Panc1 (cell line): ENCODE measurements around the gene OSBPL9. TPM values are rescaled to one million over a fixed set of nuclear protein-coding genes. Genes with fewer than 3 reads are reported as not detected.

Source experiments
- ATAC-seq: fragments of 200-7000 bp; cut with Tn5 transposase; 2 replicates; pipeline ENCODE4 v1.9.1; 2020; ENCODE audit warnings: mild to moderate bottlenecking, moderate library complexity
- BruUV-seq: library from RNA; stranded (reverse); fragments of 400-500 nt; replicated peaks from 2 replicates; lab custom pipeline; 2021; lab: Mats Ljungman, UMichigan
- CTCF ChIA-PET: fragments of 300-600 bp; sonication (Branson Sonifier 250); formaldehyde crosslinking; loops from one replicate; lab custom pipeline; 2022; ENCODE audit warnings: antibody characterized with exemption; lab: Charles Lee
- POLR2A ChIA-PET: fragments of 300-600 bp; sonication (Branson Sonifier 250); formaldehyde crosslinking; loops from one replicate; lab custom pipeline; 2022; ENCODE audit warnings: antibody characterized with exemption; lab: Charles Lee
- DNase-seq: peaks from one replicate; pipeline ENCODE4 v3.0.0-alpha.2; 2010; ENCODE audit warnings: low read depth, low spot score
- H3K27ac ChIP-seq: 2 replicates; pipeline ENCODE4 v1.5.1; 2011; ENCODE audit warnings: mild to moderate bottlenecking, low read length, inconsistent platforms
- H3K27me3 ChIP-seq: fragments of 200-500 bp; sonication (Bioruptor generic); 2 replicates; pipeline ENCODE4 v1.6.0; 2014; ENCODE audit warnings: low read length, inconsistent platforms; ENCODE audit not compliant: control insufficient read depth, insufficient read depth
- H3K36me3 ChIP-seq: fragments of 200-500 bp; sonication (Bioruptor generic); 2 replicates; pipeline ENCODE4 v1.5.1; 2014; ENCODE audit warnings: inconsistent platforms, mild to moderate bottlenecking, low read length, moderate library complexity; ENCODE audit not compliant: control insufficient read depth, insufficient read depth
- H3K4me1 ChIP-seq: 2 replicates; pipeline ENCODE4 v1.5.1; 2011; ENCODE audit warnings: inconsistent platforms, mild to moderate bottlenecking, low read length, moderate library complexity; ENCODE audit not compliant: control insufficient read depth, insufficient read depth
- H3K4me3 ChIP-seq, 2 experiments: 2 replicates each; pipeline ENCODE4 v1.5.1; 2011 to 2012; ENCODE audit warnings: low read depth in 2 of 2, low read length in 2 of 2, mild to moderate bottlenecking in 2 of 2, inconsistent platforms in 1 of 2, moderate library complexity in 1 of 2
- H3K9me3 ChIP-seq: fragments of 200-500 bp; sonication (Bioruptor generic); 2 replicates; pipeline ENCODE4 v1.5.1; 2014; ENCODE audit warnings: low read depth, mild to moderate bottlenecking, inconsistent platforms, low read length, moderate library complexity; ENCODE audit not compliant: control insufficient read depth, insufficient read depth
- POLR2AphosphoS5 ChIP-seq: IDR thresholded peaks from 2 replicates; pipeline ENCODE4 v1.6.1; 2012; ENCODE audit warnings: mild to moderate bottlenecking, low read depth, low read length, moderate library complexity
- SIN3A ChIP-seq: IDR thresholded peaks from 2 replicates; pipeline ENCODE4 v1.6.1; 2012; ENCODE audit warnings: low read depth, mild to moderate bottlenecking, low read length, moderate library complexity, borderline replicate concordance; ENCODE audit not compliant: insufficient read depth
- TCF7L2 ChIP-seq: IDR thresholded peaks from 2 replicates; pipeline ENCODE4 v1.6.1; 2011; ENCODE audit warnings: mild to moderate bottlenecking, low read depth, low read length, inconsistent platforms
- in situ Hi-C: cut with HindIII; loops from 2 replicates; pipeline ENCODE4 v1.10.0; 2016; ENCODE audit warnings: low sequenced_read_pairs, low pct_unique_long_range_greater_than_20kb
- intact Hi-C: fragments of 100-400 bp; cut with micrococcal nuclease; formaldehyde crosslinking; loops from one replicate; pipeline ENCODE4 v1.10.0; 2022; ENCODE audit not compliant: unreplicated experiment
- total RNA-seq: library from RNA; stranded (reverse); gene quantifications from one replicate; pipeline ENCODE4 v1.2.1, GENCODE V29; 2021; ENCODE audit not compliant: unreplicated experiment
- TF ChIP-seq, protein P1 (sequence below), 2 experiments: IDR thresholded peaks; 2 replicates each; pipeline ENCODE4 v1.6.1; 2011 to 2012; ENCODE audit warnings: low read depth in 2 of 2, control low read depth in 1 of 2, low read length in 1 of 2, mild to moderate bottlenecking in 1 of 2, moderate library complexity in 1 of 2; ENCODE audit not compliant: insufficient read depth in 1 of 2
- TF ChIP-seq, protein P2 (sequence below): fragments of 450-650 bp; IDR thresholded peaks from 2 replicates; pipeline ENCODE4 v1.5.1; 2017; ENCODE audit warnings: mild to moderate bottlenecking

The OSBPL9 gene
- total RNA-seq, 1 experiment from 2014 or later = 85.5 TPM

GRCh38 chr1:51634618-51635017, 17.7 kb downstream of the OSBPL9 start:
- CTCF ChIA-PET = no interaction called here
- no TSS peak for BruUV-seq
- Histone ChIP-seq H3K36me3 (no peaks in the 10 kb centered on the region), H3K27me3 (no peaks in the 10 kb centered on the region), H3K27ac (no peak overlapping the region), H3K4me1 (peaks cover 8% of the 10 kb centered on the region), H3K9me3 (no peaks in the 10 kb centered on the region), H3K4me3 (no peak overlapping the region)
- ATAC-seq (no peak), DNase-seq (no peak)
- POLR2A ChIA-PET = no interaction called here
- TF ChIP-seq, protein P1, sequence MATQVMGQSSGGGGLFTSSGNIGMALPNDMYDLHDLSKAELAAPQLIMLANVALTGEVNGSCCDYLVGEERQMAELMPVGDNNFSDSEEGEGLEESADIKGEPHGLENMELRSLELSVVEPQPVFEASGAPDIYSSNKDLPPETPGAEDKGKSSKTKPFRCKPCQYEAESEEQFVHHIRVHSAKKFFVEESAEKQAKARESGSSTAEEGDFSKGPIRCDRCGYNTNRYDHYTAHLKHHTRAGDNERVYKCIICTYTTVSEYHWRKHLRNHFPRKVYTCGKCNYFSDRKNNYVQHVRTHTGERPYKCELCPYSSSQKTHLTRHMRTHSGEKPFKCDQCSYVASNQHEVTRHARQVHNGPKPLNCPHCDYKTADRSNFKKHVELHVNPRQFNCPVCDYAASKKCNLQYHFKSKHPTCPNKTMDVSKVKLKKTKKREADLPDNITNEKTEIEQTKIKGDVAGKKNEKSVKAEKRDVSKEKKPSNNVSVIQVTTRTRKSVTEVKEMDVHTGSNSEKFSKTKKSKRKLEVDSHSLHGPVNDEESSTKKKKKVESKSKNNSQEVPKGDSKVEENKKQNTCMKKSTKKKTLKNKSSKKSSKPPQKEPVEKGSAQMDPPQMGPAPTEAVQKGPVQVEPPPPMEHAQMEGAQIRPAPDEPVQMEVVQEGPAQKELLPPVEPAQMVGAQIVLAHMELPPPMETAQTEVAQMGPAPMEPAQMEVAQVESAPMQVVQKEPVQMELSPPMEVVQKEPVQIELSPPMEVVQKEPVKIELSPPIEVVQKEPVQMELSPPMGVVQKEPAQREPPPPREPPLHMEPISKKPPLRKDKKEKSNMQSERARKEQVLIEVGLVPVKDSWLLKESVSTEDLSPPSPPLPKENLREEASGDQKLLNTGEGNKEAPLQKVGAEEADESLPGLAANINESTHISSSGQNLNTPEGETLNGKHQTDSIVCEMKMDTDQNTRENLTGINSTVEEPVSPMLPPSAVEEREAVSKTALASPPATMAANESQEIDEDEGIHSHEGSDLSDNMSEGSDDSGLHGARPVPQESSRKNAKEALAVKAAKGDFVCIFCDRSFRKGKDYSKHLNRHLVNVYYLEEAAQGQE (IDR thresholded peaks at IDR 0.05; ENCODE audit: insufficient read depth in 1 of 2, low read depth in 2 of 2, low read length in 1 of 2) = no peak
- TF ChIP-seq POLR2AphosphoS5 (no peak), SIN3A (no peak), TCF7L2 (no peak)
- TF ChIP-seq, protein P2, sequence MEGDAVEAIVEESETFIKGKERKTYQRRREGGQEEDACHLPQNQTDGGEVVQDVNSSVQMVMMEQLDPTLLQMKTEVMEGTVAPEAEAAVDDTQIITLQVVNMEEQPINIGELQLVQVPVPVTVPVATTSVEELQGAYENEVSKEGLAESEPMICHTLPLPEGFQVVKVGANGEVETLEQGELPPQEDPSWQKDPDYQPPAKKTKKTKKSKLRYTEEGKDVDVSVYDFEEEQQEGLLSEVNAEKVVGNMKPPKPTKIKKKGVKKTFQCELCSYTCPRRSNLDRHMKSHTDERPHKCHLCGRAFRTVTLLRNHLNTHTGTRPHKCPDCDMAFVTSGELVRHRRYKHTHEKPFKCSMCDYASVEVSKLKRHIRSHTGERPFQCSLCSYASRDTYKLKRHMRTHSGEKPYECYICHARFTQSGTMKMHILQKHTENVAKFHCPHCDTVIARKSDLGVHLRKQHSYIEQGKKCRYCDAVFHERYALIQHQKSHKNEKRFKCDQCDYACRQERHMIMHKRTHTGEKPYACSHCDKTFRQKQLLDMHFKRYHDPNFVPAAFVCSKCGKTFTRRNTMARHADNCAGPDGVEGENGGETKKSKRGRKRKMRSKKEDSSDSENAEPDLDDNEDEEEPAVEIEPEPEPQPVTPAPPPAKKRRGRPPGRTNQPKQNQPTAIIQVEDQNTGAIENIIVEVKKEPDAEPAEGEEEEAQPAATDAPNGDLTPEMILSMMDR = no peak
- intact Hi-C loops (no loop called here), in situ Hi-C loops (no loop called here)

GRCh38 chr1:51635615-51636014, 18.7 kb downstream of the OSBPL9 start:
- in situ Hi-C loops = no loop called here
- TF ChIP-seq SIN3A = no peak
- TF ChIP-seq, protein P1 (IDR thresholded peaks at IDR 0.05; ENCODE audit: insufficient read depth in 1 of 2, low read depth in 2 of 2, low read length in 1 of 2) = no peak
- TF ChIP-seq, protein P2 = no peak
- no peak for TF ChIP-seq TCF7L2
- TF ChIP-seq POLR2AphosphoS5 = no peak
- intact Hi-C loops = no loop called here
- no peaks in the 10 kb centered on the region for H3K36me3 ChIP-seq
- ATAC-seq (no peak), DNase-seq (no peak)
- POLR2A ChIA-PET = no interaction called here
- BruUV-seq = no TSS peak
- H3K27me3 ChIP-seq = no peaks in the 10 kb centered on the region
- H3K4me3 ChIP-seq = no peak overlapping the region
- peaks cover 8% of the 10 kb centered on the region for H3K4me1 ChIP-seq
- H3K9me3 ChIP-seq = no peaks in the 10 kb centered on the region
- CTCF ChIA-PET = no interaction called here
- H3K27ac ChIP-seq = no peak overlapping the region
